ENCODE results near the gene ZNF512B. TPM values are rescaled to one million over a fixed set of nuclear protein-coding genes. Genes with fewer than 3 reads are reported as not detected.

The ZNF512B gene
- polyA plus RNA-seq, 2 of the 4 experiments (the other 2 are of a cell fraction) = 2.1 to 16.8 TPM

DNA sequence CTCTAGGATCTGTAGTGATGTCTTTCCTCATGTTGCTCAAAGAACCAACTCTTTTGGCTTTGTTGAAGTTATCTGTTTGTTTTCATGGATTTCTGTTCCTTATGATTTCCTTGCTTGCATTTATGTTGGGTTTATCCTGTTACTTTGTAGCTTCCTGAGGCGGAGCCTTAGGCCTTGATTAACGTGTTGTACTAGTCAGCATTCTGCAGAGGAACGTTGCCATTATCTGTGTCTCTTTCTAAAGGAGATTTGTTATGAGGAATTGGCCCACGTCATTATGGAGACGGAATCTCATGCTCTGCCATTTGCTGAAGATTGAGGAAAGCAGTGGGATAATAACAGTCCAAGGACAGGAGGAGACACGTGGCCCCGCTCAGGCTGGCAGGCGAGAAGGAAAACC, 43.4 kb downstream of the ZNF512B start:
- CTCF ChIA-PET = interaction anchor here (1.5 kb wide), 1 partner anchor 10 kb away, joined by 5 read pairs; no protein-coding TSS in a partner anchor
- FAIRE-seq (no peak), DNase-seq (ENCODE audit: low read depth in 1 of 2, low spot score in 1 of 2) (no peak), ATAC-seq (no peak)
- no peak overlapping the region for H3K4me3 ChIP-seq
- no peaks in the 10 kb centered on the region for H3K9me3 ChIP-seq
- POLR2A ChIA-PET = no interaction called here
- H3K4me1 ChIP-seq = no peaks in the 10 kb centered on the region
- no peak for TF ChIP-seq ZNF302 (CRISPR knock-in tag; IDR thresholded peaks at IDR 0.05)
- no peak for TF ChIP-seq NFE2L2 (conservative IDR thresholded peaks at IDR 0.05; ENCODE audit: low read length)
- no peak for TF ChIP-seq HOXB5 (CRISPR knock-in tag; IDR thresholded peaks at IDR 0.05)
- no peak for TF ChIP-seq TFCP2L1 (CRISPR knock-in tag; IDR thresholded peaks at IDR 0.05)
- no peak for TF ChIP-seq RARB (CRISPR knock-in tag; IDR thresholded peaks at IDR 0.05)
- no peak for TF ChIP-seq RCOR1 (IDR thresholded peaks at IDR 0.05; ENCODE audit: low read depth, low read length)
- TF ChIP-seq RAD21 (conservative IDR thresholded peaks at IDR 0.05 in 1 of 2, IDR thresholded peaks at IDR 0.05 in 1 of 2) = no peak
- no peak for TF ChIP-seq RFX5 (IDR thresholded peaks at IDR 0.05)
- TF ChIP-seq MAZ (IDR thresholded peaks at IDR 0.05; ENCODE audit: borderline replicate concordance, low read depth, low read length) = no peak
- H3K4me2 ChIP-seq = no peak overlapping the region
- H3K27ac ChIP-seq = no peak overlapping the region
- 91% methylated on average over 8 of the region's 8 CpGs for WGBS (ENCODE audit: missing lambda C conversion rate)

DNA sequence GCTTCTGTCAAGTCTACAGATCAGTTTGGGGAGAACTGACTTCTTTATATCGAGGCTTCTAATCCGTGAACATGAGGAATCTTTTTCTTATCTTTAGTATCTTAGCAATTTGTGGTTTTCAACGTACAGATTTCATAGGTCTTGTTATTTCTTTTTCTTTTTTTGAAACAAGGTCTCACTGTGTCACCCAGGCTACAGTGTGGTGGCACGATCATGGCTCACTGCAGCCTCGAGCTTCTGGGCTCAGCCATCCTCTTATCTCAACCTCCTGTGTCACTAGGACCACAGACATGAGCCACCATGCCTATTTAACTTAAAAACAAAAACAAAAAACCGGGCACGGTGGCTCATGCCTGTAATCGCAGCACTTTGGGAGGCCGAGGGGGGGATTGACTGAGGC, 45.5 kb downstream of the ZNF512B start:
- WGBS (ENCODE audit: missing lambda C conversion rate) = 87% methylated on average over 9 of the region's 9 CpGs
- Histone ChIP-seq H3K9me3 (no peaks in the 10 kb centered on the region), H3K4me3 (no peak overlapping the region), H3K4me1 (no peaks in the 10 kb centered on the region), H3K4me2 (no peak overlapping the region), H3K27ac (no peak overlapping the region)
- ATAC-seq (no peak; a peak in 1 of 6 replicates), DNase-seq (ENCODE audit: low read depth in 1 of 2, low spot score in 1 of 2) (no peak), FAIRE-seq (no peak)
- ChIA-PET CTCF (interaction anchor here (0.6 kb wide), 1 partner anchor 135 kb away, joined by 3 read pairs; no protein-coding TSS in a partner anchor), POLR2A (interaction anchor here (0.8 kb wide), 1 partner anchor 59 kb away, joined by 3 read pairs; the partner anchor contains the start of gene TPD52L2)
- TF ChIP-seq SREBF2 (IDR thresholded peaks at IDR 0.05) (no peak), ZSCAN20 (CRISPR knock-in tag; IDR thresholded peaks at IDR 0.05) (no peak), BCL3 (IDR thresholded peaks at IDR 0.05) (no peak), GATA3 (IDR thresholded peaks at IDR 0.05; ENCODE audit: borderline replicate concordance) (no peak), FOXS1 (CRISPR knock-in tag; IDR thresholded peaks at IDR 0.05) (no peak), USF2 (IDR thresholded peaks at IDR 0.05) (no peak), TP53 (CRISPR knock-in tag; IDR thresholded peaks at IDR 0.05) (no peak), BHLHE40 (IDR thresholded peaks at IDR 0.05; ENCODE audit: low read depth, low read length) (no peak), MAZ (IDR thresholded peaks at IDR 0.05; ENCODE audit: borderline replicate concordance, low read depth, low read length) (no peak), PHF8 (IDR thresholded peaks at IDR 0.05; ENCODE audit: borderline replicate concordance, low read depth) (no peak), CHD4 (IDR thresholded peaks at IDR 0.05; ENCODE audit: borderline replicate concordance) (no peak), NFE2L2 (conservative IDR thresholded peaks at IDR 0.05; ENCODE audit: low read length) (no peak), RARB (CRISPR knock-in tag; IDR thresholded peaks at IDR 0.05) (no peak), ESRRA (IDR thresholded peaks at IDR 0.05; ENCODE audit: borderline replicate concordance, low read length) (no peak), RAD21 (conservative IDR thresholded peaks at IDR 0.05 in 1 of 2, IDR thresholded peaks at IDR 0.05 in 1 of 2) (no peak), POLR2AphosphoS2 (conservative IDR thresholded peaks at IDR 0.05; ENCODE audit: low read length) (no peak)
- TF ChIP-seq, protein P1, sequence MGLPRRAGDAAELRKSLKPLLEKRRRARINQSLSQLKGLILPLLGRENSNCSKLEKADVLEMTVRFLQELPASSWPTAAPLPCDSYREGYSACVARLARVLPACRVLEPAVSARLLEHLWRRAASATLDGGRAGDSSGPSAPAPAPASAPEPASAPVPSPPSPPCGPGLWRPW (IDR thresholded peaks at IDR 0.05) = no peak
- TF ChIP-seq, protein P2, sequence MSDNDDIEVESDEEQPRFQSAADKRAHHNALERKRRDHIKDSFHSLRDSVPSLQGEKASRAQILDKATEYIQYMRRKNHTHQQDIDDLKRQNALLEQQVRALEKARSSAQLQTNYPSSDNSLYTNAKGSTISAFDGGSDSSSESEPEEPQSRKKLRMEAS (IDR thresholded peaks at IDR 0.05) = no peak

Measured in A549 (cell line).